GM18505 (cell line): ENCODE results near the gene PVALEF.
"Not testable (repeated sequence)": the region's sequence is repeated elsewhere in the genome, so short reads cannot be mapped to it uniquely, and the experiment has no call there.

Experiments used
- ATAC-seq: cut with Tn5 transposase; IDR thresholded peaks from one replicate; pipeline ENCODE4 v1.9.1; 2021; ENCODE audit not compliant: unreplicated experiment
- POLR2A ChIP-seq: IDR thresholded peaks from 4 replicates; pipeline ENCODE4 v1.6.1; 2011; ENCODE audit warnings: borderline replicate concordance; ENCODE audit not compliant: insufficient read depth, insufficient read length; ENCODE audit errors: extremely low read depth

Gene PVALEF

GRCh38 chr17:81143717-81144422 lies 21.4 kb upstream of the PVALEF start:
- no peak for ATAC-seq
- TF ChIP-seq POLR2A: no peak

- no peak for TF ChIP-seq POLR2A
- no peak for ATAC-seq
These were observed 20.9 kb upstream of the PVALEF start for GRCh38 chr17:81144423-81144781.

- not testable (repeated sequence) for ATAC-seq
These were observed 19.1 kb upstream of the PVALEF start for GRCh38 chr17:81146208-81146607.

- no peak for TF ChIP-seq POLR2A
- no peak for ATAC-seq
These were observed 17.6 kb upstream of the PVALEF start for GRCh38 chr17:81147701-81148100.

- TF ChIP-seq POLR2A: no peak
- ATAC-seq: no peak
These were observed 16.7 kb upstream of the PVALEF start for GRCh38 chr17:81148571-81148970.

GRCh38 chr17:81148986-81149533 lies 16.2 kb upstream of the PVALEF start:
- ATAC-seq: no peak

GRCh38 chr17:81150377-81151077 lies 14.8 kb upstream of the PVALEF start:
- no peak for TF ChIP-seq POLR2A
- ATAC-seq: no peak

More at GRCh38 chr17:81148986-81149533, 16.2 kb upstream of the PVALEF start:
- no peak for TF ChIP-seq POLR2A

- no peak for TF ChIP-seq POLR2A
- ATAC-seq: no peak
These were observed 14.0 kb upstream of the PVALEF start for GRCh38 chr17:81151278-81151677.

- ATAC-seq: no peak
- no peak for TF ChIP-seq POLR2A
These were observed 12.9 kb upstream of the PVALEF start for GRCh38 chr17:81152288-81152828.

- ATAC-seq: no peak
- TF ChIP-seq POLR2A: no peak
These were observed 11.9 kb upstream of the PVALEF start for GRCh38 chr17:81153340-81153803.

- ATAC-seq: not testable (repeated sequence)
These were observed 11.3 kb upstream of the PVALEF start for GRCh38 chr17:81154016-81154415.

GRCh38 chr17:81154961-81155360 lies 10.3 kb upstream of the PVALEF start:
- TF ChIP-seq POLR2A: no peak
- no peak for ATAC-seq

GRCh38 chr17:81156866-81157805 lies 8.2 kb upstream of the PVALEF start:
- ATAC-seq: no peak
- TF ChIP-seq POLR2A: no peak
